ENCODE measurements around the gene SERPINB3. TPM values are rescaled to one million over a fixed set of nuclear protein-coding genes. Genes with fewer than 3 reads are reported as not detected.

The SERPINB3 gene
- total RNA-seq, 3 donors from 2014 or later (not counting 1 experiment from before 2014, with no cell fraction given): not detected

GRCh38 chr18:63606526-63606925, 55.2 kb downstream of the SERPINB3 start:
- intact Hi-C loops (cut with micrococcal nuclease): no loop called here
- no peaks in the 10 kb centered on the region for H3K4me1 Mint-ChIP-seq
- WGBS (ENCODE audit: insufficient coverage): no CpG with 5 or more reads among the region's 3 CpGs
- H3K27me3 Mint-ChIP-seq (ENCODE audit: low read depth in 2 of 2): peaks cover 2 to 8% of the 10 kb centered on the region in 2 donors
- no peak overlapping the region for H3K27ac ChIP-seq (ENCODE audit: low read length)
- H3K36me3 ChIP-seq (ENCODE audit: control insufficient read depth, insufficient read depth, low read length): no peaks in the 10 kb centered on the region
- H3K9me3 ChIP-seq (ENCODE audit: control insufficient read depth, insufficient read depth, low read length): no peaks in the 10 kb centered on the region
- H3K27me3 ChIP-seq (ENCODE audit: control insufficient read depth, insufficient read depth, low read length): no peaks in the 10 kb centered on the region
- H3K4me1 ChIP-seq (ENCODE audit: control insufficient read depth, insufficient read depth, low read length): no peaks in the 10 kb centered on the region
- H3K36me3 Mint-ChIP-seq: no peaks in the 10 kb centered on the region
- no peak overlapping the region for H3K4me3 Mint-ChIP-seq
- ATAC-seq (no peak), DNase-seq (no peak)
- peaks cover 0 to 3% of the 10 kb centered on the region in 2 donors for H3K9me3 Mint-ChIP-seq
- no peak for TF ChIP-seq CTCF (IDR thresholded peaks at IDR 0.05)
- no peak overlapping the region for H3K4me3 ChIP-seq (ENCODE audit: low read length)
- no peak overlapping the region for H3K27ac Mint-ChIP-seq

Other genes with a start within 250 kb of the SERPINB3 start
- gene VPS4B, start 239.4 kb downstream of the SERPINB3 start, total RNA-seq: 100 to 1,000 TPM; 101 to 128 (median 107) TPM
- not detected for gene SERPINB5, start 184.9 kb downstream of the SERPINB3 start, total RNA-seq
- gene SERPINB12, start 119.5 kb downstream of the SERPINB3 start, total RNA-seq: not detected
- not detected for gene SERPINB13, start 74.5 kb downstream of the SERPINB3 start, total RNA-seq
- gene SERPINB4, start 17.6 kb downstream of the SERPINB3 start, total RNA-seq: not detected
- gene SERPINB11, start 41.1 kb upstream of the SERPINB3 start, total RNA-seq: not detected
- not detected for gene SERPINB7, start 113.5 kb upstream of the SERPINB3 start, total RNA-seq
- 1 to 10 TPM in 2 of 3 donors, not detected in 1; 1.4 to 9.0 TPM for gene SERPINB2, start 225.8 kb upstream of the SERPINB3 start, total RNA-seq
- gene SERPINB10, start 246.1 kb upstream of the SERPINB3 start, total RNA-seq: under 1 TPM in 1 of 3 donors, not detected in 2; 0.43 TPM

Data from natural killer cell (primary cell).